K562 (cell line): ENCODE measurements around the gene SLC35A4. TPM values are rescaled to one million over a fixed set of nuclear protein-coding genes. Genes with fewer than 3 reads are reported as not detected.

Experiments
- MCM7 ChIP-seq, 2 experiments: fragments of 450-650 bp; IDR thresholded peaks; 2 replicates each; pipeline ENCODE4 v1.6.1; 2016 to 2018
- PATZ1 ChIP-seq: fragments of 250-450 bp; sonication (Bioruptor Pico); IDR thresholded peaks from 2 replicates; pipeline ENCODE4 v1.5.0; 2020; ENCODE audit warnings: mild to moderate bottlenecking, borderline replicate concordance
- PRPF4 ChIP-seq: fragments of 200-400 bp; formaldehyde crosslinking; IDR thresholded peaks from one replicate; pipeline ENCODE4 v1.6.1; 2017; ENCODE audit warnings: low read length, low read depth, mild to moderate bottlenecking; ENCODE audit not compliant: insufficient read depth, poor library complexity, severe bottlenecking
- SMAD1 ChIP-seq: fragments of 150-350 bp; IDR thresholded peaks from 2 replicates; pipeline ENCODE4 v1.6.1; 2014; ENCODE audit warnings: low read length, low read depth; ENCODE audit not compliant: partially characterized antibody
- SMAD4 ChIP-seq: fragments of 250-450 bp; sonication (Bioruptor Pico); conservative IDR thresholded peaks from 2 replicates; pipeline ENCODE4 v1.8.0; 2021; ENCODE audit warnings: inconsistent platforms, mild to moderate bottlenecking, moderate library complexity
- THAP7 ChIP-seq: fragments of 250-450 bp; sonication (Bioruptor Pico); IDR thresholded peaks from 2 replicates; pipeline ENCODE4 v1.5.0; 2021
- THRA ChIP-seq: fragments of 450-650 bp; IDR thresholded peaks from 2 replicates; pipeline ENCODE4 v1.6.1; 2017; ENCODE audit warnings: mild to moderate bottlenecking, moderate library complexity
- THRB ChIP-seq: fragments of 450-650 bp; formaldehyde crosslinking; conservative IDR thresholded peaks from 2 replicates; pipeline ENCODE4 v1.4.0; 2022; ENCODE audit warnings: mild to moderate bottlenecking, missing genetic modification characterization
- TRIM24 ChIP-seq, 2 experiments: fragments of 450-650 bp; IDR thresholded peaks; 2 replicates each; pipeline ENCODE4 v1.6.1; 2016
- ZBTB40 ChIP-seq, 2 experiments: fragments of 450-650 bp in 1 of 2; sonication (generic) in 1 of 2; formaldehyde crosslinking in 1 of 2; IDR thresholded peaks; 2 replicates each; pipeline versions ENCODE4 v1.7.1 to v1.9.0; 2016 to 2022; ENCODE audit warnings: inconsistent platforms in 1 of 2, mild to moderate bottlenecking in 1 of 2, missing genetic modification reagents in 1 of 2
- ZNF41 ChIP-seq: fragments of 250-450 bp; sonication (Bioruptor Pico); conservative IDR thresholded peaks from 2 replicates; pipeline ENCODE4 v1.4.0; 2020; ENCODE audit warnings: mild to moderate bottlenecking
- polyA plus RNA-seq, 8 experiments: library from polyadenylated mRNA; depleted of rRNA in 4 of 8; stranded (reverse) in 5 of 8; unstranded in 3 of 8; fragments of >200 nt; fragmentation: Nextera tagmentation in 2 of 8; fragmentation: Illumina TruSeq in 1 of 8; extraction: Ambion mirVana in 2 of 8; extraction: Trizol in 1 of 8; gene quantifications; 2 replicates each; pipeline versions ENCODE4 v1.2.1 to v1.2.3, GENCODE V29; 2011 to 2014; ENCODE audit warnings: inconsistent platforms in 1 of 8, missing spikeins in 1 of 8
- total RNA-seq, 7 experiments: library from RNA; depleted of rRNA in 6 of 7; stranded (reverse); fragments of >200 nt in 6 of 7; fragmentation: Illumina TruSeq in 2 of 7; extraction: Trizol in 2 of 7; gene quantifications; 2 replicates each; pipeline versions ENCODE4 v1.2.1 to v1.2.3, GENCODE V29; 2011 to 2021; ENCODE audit warnings: low replicate concordance in 1 of 7

Gene SLC35A4
- total and polyA plus RNA-seq, 9 of the 15 experiments (the other 6 are each of a cell fraction or from before 2014, with no cell fraction given), result 21.8 to 171 (median 42.5) TPM

- TF ChIP-seq TRIM24 (IDR thresholded peaks at IDR 0.05), result 0 out of 4 replicates have a peak, but pooled peaks of 1 of the 2 experiments have one; percentile 23
- no peak for TF ChIP-seq PRPF4
- 0 out of 2 replicates have a peak, but pooled peaks have one; percentile 48 for TF ChIP-seq PATZ1 (CRISPR knock-in tag)
- 0 out of 4 replicates have a peak, but pooled peaks of 1 of the 2 experiments have one; percentile 20 for TF ChIP-seq MCM7 (IDR thresholded peaks at IDR 0.05)
- TF ChIP-seq ZBTB40 (IDR thresholded peaks at IDR 0.05), result no peak
- TF ChIP-seq ZBTB40 (CRISPR knock-in tag; IDR thresholded peaks at IDR 0.05), result no peak
- no peak for TF ChIP-seq THRB
- TF ChIP-seq ZNF41 (CRISPR knock-in tag), result no peak
- TF ChIP-seq SMAD4, result no peak
- no peak for TF ChIP-seq THRA
- no peak for TF ChIP-seq THAP7 (CRISPR knock-in tag)
- TF ChIP-seq SMAD1, result no peak
These were observed 574 bp downstream of the SLC35A4 start (continued) for GRCh38 chr5:140565024-140565779.
